ENCODE results near the gene MNS1. TPM values are rescaled to one million over a fixed set of nuclear protein-coding genes. Genes with fewer than 3 reads are reported as not detected.
"Not testable (repeated sequence)": the region's sequence is repeated elsewhere in the genome, so short reads cannot be mapped to it uniquely, and the experiment has no call there.

The MNS1 gene
- total and polyA plus RNA-seq, 2 of the 13 experiments (the other 11 are each of a cell fraction or from before 2014, with no cell fraction given): 0.22 to 1.7 TPM

GRCh38 chr15:56425976-56426375 lies 39.0 kb downstream of the MNS1 start:
- in situ Hi-C loops (cut with HindIII; ENCODE audit: extremely low pct_ligation_motif_present, low pct_unique_long_range_greater_than_20kb) (no loop called here), intact Hi-C loops (cut with micrococcal nuclease; ENCODE audit: unreplicated experiment) (no loop called here)
- Histone ChIP-seq H3K9ac (ENCODE audit: insufficient read depth, low read depth, low read length) (no peak overlapping the region), H2AFZ (ENCODE audit: low read length) (no peak overlapping the region), H3K4me2 (ENCODE audit: low read depth, low read length) (no peak overlapping the region), H3K27ac (ENCODE audit: extremely low read length, insufficient read depth, low read length) (no peak overlapping the region), H3K4me3 (replicated peaks in 1 of 3; ENCODE audit: insufficient read depth in 1 of 3, low read depth in 2 of 3, low read length in 3 of 3) (no peak overlapping the region), H3K27me3 (ENCODE audit: control insufficient read depth in 1 of 2, insufficient read depth in 2 of 2, low read length in 2 of 2) (no peaks in the 10 kb centered on the region), H3K36me3 (replicated peaks in 1 of 2; ENCODE audit: control insufficient read depth in 1 of 2, insufficient read depth in 2 of 2, low read length in 2 of 2) (0 out of 5 replicates have a peak, but pooled peaks cover 0 to 3% of the 10 kb centered on the region in 2 experiments), H3K4me1 (ENCODE audit: insufficient read depth, low read length) (no peaks in the 10 kb centered on the region), H3K9me3 (ENCODE audit: low read length) (no peaks in the 10 kb centered on the region), H3K79me2 (ENCODE audit: insufficient read depth, low read length) (no peaks in the 10 kb centered on the region), H4K20me1 (ENCODE audit: insufficient read depth, low read length) (no peaks in the 10 kb centered on the region)
- DNase-seq (ENCODE audit: low spot score) (no peak), ATAC-seq (no peak), FAIRE-seq (no peak)
- no TSS peak for BruUV-seq (replicated peaks)
- ChIA-PET POLR2A (no interaction called here), CTCF (ENCODE audit: low intra/inter-chr PET ratio, low total read pairs) (no interaction called here)
- WGBS (ENCODE audit: low lambda C conversion rate): 94% methylated on average over 1 of the region's 1 CpG
- TF ChIP-seq, protein P1, sequence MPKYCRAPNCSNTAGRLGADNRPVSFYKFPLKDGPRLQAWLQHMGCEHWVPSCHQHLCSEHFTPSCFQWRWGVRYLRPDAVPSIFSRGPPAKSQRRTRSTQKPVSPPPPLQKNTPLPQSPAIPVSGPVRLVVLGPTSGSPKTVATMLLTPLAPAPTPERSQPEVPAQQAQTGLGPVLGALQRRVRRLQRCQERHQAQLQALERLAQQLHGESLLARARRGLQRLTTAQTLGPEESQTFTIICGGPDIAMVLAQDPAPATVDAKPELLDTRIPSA (CRISPR knock-in tag; IDR thresholded peaks at IDR 0.05; ENCODE audit: borderline replicate concordance): no peak
- TF ChIP-seq GPBP1L1 (CRISPR knock-in tag; IDR thresholded peaks at IDR 0.05) (no peak), MEF2D (CRISPR knock-in tag; IDR thresholded peaks at IDR 0.05) (no peak), SPEN (CRISPR knock-in tag; IDR thresholded peaks at IDR 0.05; ENCODE audit: low read depth) (no peak), PHF21A (CRISPR knock-in tag; IDR thresholded peaks at IDR 0.05) (no peak)

DNA sequence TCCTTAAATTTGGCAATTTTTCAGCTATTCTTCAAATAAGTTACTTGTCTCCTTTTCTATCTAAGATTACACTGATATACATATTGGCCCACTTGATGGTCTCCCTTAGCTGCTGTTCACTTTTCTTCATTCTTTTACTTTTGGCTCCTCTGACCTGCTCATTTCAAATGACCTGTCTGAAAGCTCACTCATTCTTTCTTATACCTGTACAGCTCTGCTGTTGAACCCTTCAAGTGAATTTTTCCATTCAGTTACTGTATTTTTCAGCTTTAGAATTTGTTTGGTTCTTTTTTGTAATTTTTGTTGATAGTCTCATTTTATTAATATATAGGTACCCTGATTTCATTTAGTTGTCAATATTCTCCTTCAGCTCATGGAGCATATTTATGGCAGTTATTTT lies 39.7 kb downstream of the MNS1 start:
- ATAC-seq (no peak), DNase-seq (ENCODE audit: low spot score) (no peak), FAIRE-seq (no peak)
- no peak overlapping the region for H3K4me3 ChIP-seq (replicated peaks in 1 of 3; ENCODE audit: insufficient read depth in 1 of 3, low read depth in 2 of 3, low read length in 3 of 3)
- H3K36me3 ChIP-seq (replicated peaks in 1 of 2; ENCODE audit: control insufficient read depth in 1 of 2, insufficient read depth in 2 of 2, low read length in 2 of 2): 0 out of 5 replicates have a peak, but pooled peaks cover 0 to 3% of the 10 kb centered on the region in 2 experiments
- H3K9ac ChIP-seq (ENCODE audit: insufficient read depth, low read depth, low read length): no peak overlapping the region
- H3K79me2 ChIP-seq (ENCODE audit: insufficient read depth, low read length): no peaks in the 10 kb centered on the region
- no peaks in the 10 kb centered on the region for H3K9me3 ChIP-seq (ENCODE audit: low read length)
- intact Hi-C loops (cut with micrococcal nuclease; ENCODE audit: unreplicated experiment) (no loop called here), in situ Hi-C loops (cut with HindIII; ENCODE audit: extremely low pct_ligation_motif_present, low pct_unique_long_range_greater_than_20kb) (no loop called here)
- H3K27ac ChIP-seq (ENCODE audit: extremely low read length, insufficient read depth, low read length): no peak overlapping the region
- H3K4me2 ChIP-seq (ENCODE audit: low read depth, low read length): no peak overlapping the region
- no peaks in the 10 kb centered on the region for H3K4me1 ChIP-seq (ENCODE audit: insufficient read depth, low read length)
- BruUV-seq (replicated peaks): no TSS peak
- ChIA-PET CTCF (ENCODE audit: low intra/inter-chr PET ratio, low total read pairs) (no interaction called here), POLR2A (no interaction called here)
- no peak overlapping the region for H2AFZ ChIP-seq (ENCODE audit: low read length)
- no peaks in the 10 kb centered on the region for H3K27me3 ChIP-seq (ENCODE audit: control insufficient read depth in 1 of 2, insufficient read depth in 2 of 2, low read length in 2 of 2)
- TF ChIP-seq IRX3 (CRISPR knock-in tag; IDR thresholded peaks at IDR 0.05; ENCODE audit: borderline replicate concordance, low read depth) (no peak), ZNF619 (CRISPR knock-in tag; IDR thresholded peaks at IDR 0.05) (no peak), ZNF160 (CRISPR knock-in tag; IDR thresholded peaks at IDR 0.05) (peak; percentile 81; the same call in 1 of the 2 replicates)
- no peaks in the 10 kb centered on the region for H4K20me1 ChIP-seq (ENCODE audit: insufficient read depth, low read length)

GRCh38 chr15:56413114-56413733 lies 51.7 kb downstream of the MNS1 start:
- H3K4me3 ChIP-seq (replicated peaks in 1 of 3; ENCODE audit: insufficient read depth in 1 of 3, low read depth in 2 of 3, low read length in 3 of 3); CTCF ChIA-PET (ENCODE audit: low intra/inter-chr PET ratio, low total read pairs); BruUV-seq (replicated peaks); DNase-seq (ENCODE audit: low spot score); intact Hi-C loops (cut with micrococcal nuclease; ENCODE audit: unreplicated experiment); H3K27me3 ChIP-seq (ENCODE audit: control insufficient read depth in 1 of 2, insufficient read depth in 2 of 2, low read length in 2 of 2); H3K9ac ChIP-seq (ENCODE audit: insufficient read depth, low read depth, low read length); H4K20me1 ChIP-seq (ENCODE audit: insufficient read depth, low read length); H3K4me1 ChIP-seq (ENCODE audit: insufficient read depth, low read length); H3K27ac ChIP-seq (ENCODE audit: extremely low read length, insufficient read depth, low read length); H3K4me2 ChIP-seq (ENCODE audit: low read depth, low read length); H3K9me3 ChIP-seq (ENCODE audit: low read length); ATAC-seq; POLR2A ChIA-PET; H2AFZ ChIP-seq (ENCODE audit: low read length); in situ Hi-C loops (cut with HindIII; ENCODE audit: extremely low pct_ligation_motif_present, low pct_unique_long_range_greater_than_20kb); H3K36me3 ChIP-seq (replicated peaks in 1 of 2; ENCODE audit: control insufficient read depth in 1 of 2, insufficient read depth in 2 of 2, low read length in 2 of 2); H3K79me2 ChIP-seq (ENCODE audit: insufficient read depth, low read length): not testable (repeated sequence)
- WGBS (ENCODE audit: low lambda C conversion rate): 93% methylated on average over 1 of the region's 1 CpG
- peak; percentile 56 for FAIRE-seq
